ENCODE measurements around the gene PFKP.
"Not testable (repeated sequence)": the region's sequence is repeated elsewhere in the genome, so short reads cannot be mapped to it uniquely, and the experiment has no call there.

Gene PFKP

GRCh38 chr10:3056280-3057037 is 10.9 kb upstream of the PFKP start:
- no peak overlapping the region for H2BK5ac ChIP-seq (ENCODE audit: low read length)
- no peaks in the 10 kb centered on the region for H3K36me3 ChIP-seq (ENCODE audit: control insufficient read depth, insufficient read depth, low read length)
- no peak overlapping the region for H2BK15ac ChIP-seq (replicated peaks; ENCODE audit: low read depth)
- no CpG with 5 or more reads among the region's 5 CpGs for WGBS (ENCODE audit: extremely low coverage, insufficient coverage, low lambda C conversion rate)
- no peak overlapping the region for H4K5ac ChIP-seq (ENCODE audit: low read length)
- peaks cover 4% of the 10 kb centered on the region for H3K4me1 ChIP-seq (ENCODE audit: control insufficient read depth, low read depth, low read length)
- DNase-seq = peak; percentile 93
- no peaks in the 10 kb centered on the region for H3K79me2 ChIP-seq (ENCODE audit: control insufficient read depth, insufficient read depth, low read length)
- no peak overlapping the region for H3K4me2 ChIP-seq (ENCODE audit: low read length)
- no peak overlapping the region for H3K23ac ChIP-seq (ENCODE audit: low read length)
- no peaks in the 10 kb centered on the region for H3K79me1 ChIP-seq (ENCODE audit: low read length)
- H3K27ac ChIP-seq (ENCODE audit: low read depth, low read length) = no peak overlapping the region
- H2BK120ac ChIP-seq (ENCODE audit: low read depth, low read length) = no peak overlapping the region
- no peak overlapping the region for H3K9ac ChIP-seq (ENCODE audit: low read length)
- H3K4ac ChIP-seq (ENCODE audit: low read depth, low read length) = no peak overlapping the region
- H2AK5ac ChIP-seq (ENCODE audit: low read length) = no peak overlapping the region
- H3K4me3 ChIP-seq (ENCODE audit: low read length) = no peak overlapping the region
- H4K8ac ChIP-seq (ENCODE audit: low read depth, low read length) = no peak overlapping the region
- H3K56ac ChIP-seq (ENCODE audit: low read length) = no peak overlapping the region
- H3K27me3 ChIP-seq (ENCODE audit: insufficient read depth, low read length, poor library complexity) = no peaks in the 10 kb centered on the region
- no peak overlapping the region for H3K18ac ChIP-seq (ENCODE audit: low read length)

GRCh38 chr10:3057946-3058345 is 9.4 kb upstream of the PFKP start:
- H3K79me1 ChIP-seq (ENCODE audit: low read length) = no peaks in the 10 kb centered on the region
- H3K4me3 ChIP-seq (ENCODE audit: low read length) = no peak overlapping the region
- no peak for DNase-seq
- H3K4ac ChIP-seq (ENCODE audit: low read depth, low read length) = no peak overlapping the region
- H3K18ac ChIP-seq (ENCODE audit: low read length) = no peak overlapping the region
- H2AK5ac ChIP-seq (ENCODE audit: low read length) = no peak overlapping the region
- H4K5ac ChIP-seq (ENCODE audit: low read length) = no peak overlapping the region
- H2BK5ac ChIP-seq (ENCODE audit: low read length) = no peak overlapping the region
- no peak overlapping the region for H3K27ac ChIP-seq (ENCODE audit: low read depth, low read length)
- no peak overlapping the region for H3K56ac ChIP-seq (ENCODE audit: low read length)
- H3K36me3 ChIP-seq (ENCODE audit: control insufficient read depth, insufficient read depth, low read length) = no peaks in the 10 kb centered on the region
- H3K4me1 ChIP-seq (ENCODE audit: control insufficient read depth, low read depth, low read length) = peaks cover 2% of the 10 kb centered on the region
- H2BK120ac ChIP-seq (ENCODE audit: low read depth, low read length) = no peak overlapping the region
- no peak overlapping the region for H4K8ac ChIP-seq (ENCODE audit: low read depth, low read length)
- H2BK15ac ChIP-seq (replicated peaks; ENCODE audit: low read depth) = no peak overlapping the region
- H3K79me2 ChIP-seq (ENCODE audit: control insufficient read depth, insufficient read depth, low read length) = no peaks in the 10 kb centered on the region
- H3K23ac ChIP-seq (ENCODE audit: low read length) = no peak overlapping the region
- no CpG with 5 or more reads among the region's 8 CpGs for whole genome bisulfite sequencing (ENCODE audit: extremely low coverage, insufficient coverage, low lambda C conversion rate)
- H3K27me3 ChIP-seq (ENCODE audit: insufficient read depth, low read length, poor library complexity) = no peaks in the 10 kb centered on the region
- H3K9ac ChIP-seq (ENCODE audit: low read length) = no peak overlapping the region
- H3K4me2 ChIP-seq (ENCODE audit: low read length) = no peak overlapping the region

GRCh38 chr10:3059974-3060373 is 7.4 kb upstream of the PFKP start:
- DNase-seq = no peak
- no peak overlapping the region for H2BK120ac ChIP-seq (ENCODE audit: low read depth, low read length)
- H3K4ac ChIP-seq (ENCODE audit: low read depth, low read length) = no peak overlapping the region
- H3K27ac ChIP-seq (ENCODE audit: low read depth, low read length) = no peak overlapping the region
- no peaks in the 10 kb centered on the region for H3K79me1 ChIP-seq (ENCODE audit: low read length)
- H3K79me2 ChIP-seq (ENCODE audit: control insufficient read depth, insufficient read depth, low read length) = no peaks in the 10 kb centered on the region
- H4K8ac ChIP-seq (ENCODE audit: low read depth, low read length) = no peak overlapping the region
- no peak overlapping the region for H3K9ac ChIP-seq (ENCODE audit: low read length)
- H2BK5ac ChIP-seq (ENCODE audit: low read length) = no peak overlapping the region
- H3K4me3 ChIP-seq (ENCODE audit: low read length) = no peak overlapping the region
- H3K56ac ChIP-seq (ENCODE audit: low read length) = no peak overlapping the region
- no CpG with 5 or more reads among the region's 8 CpGs for WGBS (ENCODE audit: extremely low coverage, insufficient coverage, low lambda C conversion rate)
- H4K5ac ChIP-seq (ENCODE audit: low read length) = no peak overlapping the region
- H2AK5ac ChIP-seq (ENCODE audit: low read length) = no peak overlapping the region
- H3K36me3 ChIP-seq (ENCODE audit: control insufficient read depth, insufficient read depth, low read length) = no peaks in the 10 kb centered on the region
- H3K23ac ChIP-seq (ENCODE audit: low read length) = no peak overlapping the region
- H3K27me3 ChIP-seq (ENCODE audit: insufficient read depth, low read length, poor library complexity) = no peaks in the 10 kb centered on the region
- peaks cover 1% of the 10 kb centered on the region for H3K4me1 ChIP-seq (ENCODE audit: control insufficient read depth, low read depth, low read length)
- no peak overlapping the region for H2BK15ac ChIP-seq (replicated peaks; ENCODE audit: low read depth)
- H3K4me2 ChIP-seq (ENCODE audit: low read length) = no peak overlapping the region
- no peak overlapping the region for H3K18ac ChIP-seq (ENCODE audit: low read length)

GRCh38 chr10:3060481-3060889 is 6.9 kb upstream of the PFKP start:
- no peak overlapping the region for H3K18ac ChIP-seq (ENCODE audit: low read length)
- no peak overlapping the region for H3K4me2 ChIP-seq (ENCODE audit: low read length)
- H3K4me3 ChIP-seq (ENCODE audit: low read length) = no peak overlapping the region
- H2AK5ac ChIP-seq (ENCODE audit: low read length) = no peak overlapping the region
- no peaks in the 10 kb centered on the region for H3K79me2 ChIP-seq (ENCODE audit: control insufficient read depth, insufficient read depth, low read length)
- no peak overlapping the region for H3K4ac ChIP-seq (ENCODE audit: low read depth, low read length)
- 100% methylated on average over 1 of the region's 4 CpGs for WGBS (ENCODE audit: extremely low coverage, insufficient coverage, low lambda C conversion rate)
- H4K5ac ChIP-seq (ENCODE audit: low read length) = no peak overlapping the region
- no peak for DNase-seq
- H3K4me1 ChIP-seq (ENCODE audit: control insufficient read depth, low read depth, low read length) = no peaks in the 10 kb centered on the region
- no peaks in the 10 kb centered on the region for H3K79me1 ChIP-seq (ENCODE audit: low read length)
- no peak overlapping the region for H2BK15ac ChIP-seq (replicated peaks; ENCODE audit: low read depth)
- no peak overlapping the region for H3K9ac ChIP-seq (ENCODE audit: low read length)
- H3K27ac ChIP-seq (ENCODE audit: low read depth, low read length) = no peak overlapping the region
- no peaks in the 10 kb centered on the region for H3K27me3 ChIP-seq (ENCODE audit: insufficient read depth, low read length, poor library complexity)
- H4K8ac ChIP-seq (ENCODE audit: low read depth, low read length) = no peak overlapping the region
- H2BK120ac ChIP-seq (ENCODE audit: low read depth, low read length) = no peak overlapping the region
- H2BK5ac ChIP-seq (ENCODE audit: low read length) = no peak overlapping the region
- no peak overlapping the region for H3K56ac ChIP-seq (ENCODE audit: low read length)
- no peak overlapping the region for H3K23ac ChIP-seq (ENCODE audit: low read length)
- H3K36me3 ChIP-seq (ENCODE audit: control insufficient read depth, insufficient read depth, low read length) = no peaks in the 10 kb centered on the region

GRCh38 chr10:3061323-3061898 is 5.9 kb upstream of the PFKP start:
- not testable (repeated sequence) for H3K27me3 ChIP-seq (ENCODE audit: insufficient read depth, low read length, poor library complexity); H3K27ac ChIP-seq (ENCODE audit: low read depth, low read length); H3K56ac ChIP-seq (ENCODE audit: low read length); H3K79me2 ChIP-seq (ENCODE audit: control insufficient read depth, insufficient read depth, low read length); H3K4me3 ChIP-seq (ENCODE audit: low read length); H4K5ac ChIP-seq (ENCODE audit: low read length); H3K9ac ChIP-seq (ENCODE audit: low read length); H3K36me3 ChIP-seq (ENCODE audit: control insufficient read depth, insufficient read depth, low read length); H3K4me2 ChIP-seq (ENCODE audit: low read length); H3K4ac ChIP-seq (ENCODE audit: low read depth, low read length); H2BK15ac ChIP-seq (replicated peaks; ENCODE audit: low read depth); H3K4me1 ChIP-seq (ENCODE audit: control insufficient read depth, low read depth, low read length); H2AK5ac ChIP-seq (ENCODE audit: low read length); H2BK120ac ChIP-seq (ENCODE audit: low read depth, low read length); H4K8ac ChIP-seq (ENCODE audit: low read depth, low read length); H3K79me1 ChIP-seq (ENCODE audit: low read length); H3K23ac ChIP-seq (ENCODE audit: low read length); H3K18ac ChIP-seq (ENCODE audit: low read length); H2BK5ac ChIP-seq (ENCODE audit: low read length)
- WGBS (ENCODE audit: extremely low coverage, insufficient coverage, low lambda C conversion rate) = no CpG with 5 or more reads among the region's 6 CpGs
- DNase-seq = peak; percentile 59
